ENCODE data around the gene MICAL2.

- TF ChIP-seq, protein P1, sequence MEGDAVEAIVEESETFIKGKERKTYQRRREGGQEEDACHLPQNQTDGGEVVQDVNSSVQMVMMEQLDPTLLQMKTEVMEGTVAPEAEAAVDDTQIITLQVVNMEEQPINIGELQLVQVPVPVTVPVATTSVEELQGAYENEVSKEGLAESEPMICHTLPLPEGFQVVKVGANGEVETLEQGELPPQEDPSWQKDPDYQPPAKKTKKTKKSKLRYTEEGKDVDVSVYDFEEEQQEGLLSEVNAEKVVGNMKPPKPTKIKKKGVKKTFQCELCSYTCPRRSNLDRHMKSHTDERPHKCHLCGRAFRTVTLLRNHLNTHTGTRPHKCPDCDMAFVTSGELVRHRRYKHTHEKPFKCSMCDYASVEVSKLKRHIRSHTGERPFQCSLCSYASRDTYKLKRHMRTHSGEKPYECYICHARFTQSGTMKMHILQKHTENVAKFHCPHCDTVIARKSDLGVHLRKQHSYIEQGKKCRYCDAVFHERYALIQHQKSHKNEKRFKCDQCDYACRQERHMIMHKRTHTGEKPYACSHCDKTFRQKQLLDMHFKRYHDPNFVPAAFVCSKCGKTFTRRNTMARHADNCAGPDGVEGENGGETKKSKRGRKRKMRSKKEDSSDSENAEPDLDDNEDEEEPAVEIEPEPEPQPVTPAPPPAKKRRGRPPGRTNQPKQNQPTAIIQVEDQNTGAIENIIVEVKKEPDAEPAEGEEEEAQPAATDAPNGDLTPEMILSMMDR (IDR thresholded peaks at IDR 0.05), result no peak
- no peak for TF ChIP-seq POLR2A (IDR thresholded peaks at IDR 0.05)
These were observed 24.8 kb upstream of the MICAL2 start for GRCh38 chr11:12085371-12086251.
